Caco-2 (cell line): ENCODE data around the gene PSME4. TPM values are rescaled to one million over a fixed set of nuclear protein-coding genes. Genes with fewer than 3 reads are reported as not detected.

Experiments
- BruUV-seq: library from RNA; stranded (reverse); fragments of 400-500 nt; replicated peaks from 2 replicates; lab custom pipeline; 2021; lab: Mats Ljungman, UMichigan
- CTCF ChIA-PET: fragments of 300-600 bp; sonication (Branson Sonifier 250); formaldehyde crosslinking; loops from one replicate; lab custom pipeline; 2022; ENCODE audit warnings: antibody characterized with exemption; lab: Charles Lee
- POLR2A ChIA-PET: fragments of 300-600 bp; sonication (Branson Sonifier 250); formaldehyde crosslinking; loops from one replicate; lab custom pipeline; 2022; ENCODE audit warnings: antibody characterized with exemption; lab: Charles Lee
- DNase-seq, 2 experiments: peaks; one replicate each; pipeline versions ENCODE4 v3.0.0 to v3.0.0-alpha.2; 2020 to 2022
- H3K27me3 ChIP-seq: replicated peaks from 2 replicates; pipeline ENCODE4 v1.6.0; 2011; ENCODE audit warnings: low read length; ENCODE audit not compliant: control insufficient read depth, insufficient read depth
- H3K36me3 ChIP-seq: 2 replicates; pipeline ENCODE4 v1.5.1; 2011; ENCODE audit warnings: low read length; ENCODE audit not compliant: control insufficient read depth, insufficient read depth
- H3K4me1 ChIP-seq: fragments of 250-450 bp; sonication (Bioruptor Pico); 2 replicates; pipeline ENCODE4 v1.5.1; 2020; ENCODE audit warnings: mild to moderate bottlenecking
- H3K4me3 ChIP-seq: 2 replicates; pipeline ENCODE4 v1.5.1; 2011; ENCODE audit warnings: low read depth, mild to moderate bottlenecking, control low read depth, low read length
- H3K9me3 ChIP-seq: fragments of 250-450 bp; sonication (Bioruptor Pico); 2 replicates; pipeline ENCODE4 v1.5.1; 2020; ENCODE audit warnings: mild to moderate bottlenecking, moderate library complexity
- H3K27ac Mint-ChIP-seq: one replicate; pipeline ENCODE4 v1.8.0; 2022; ENCODE audit warnings: mixed read lengths; ENCODE audit not compliant: unreplicated experiment
- H3K27me3 Mint-ChIP-seq: one replicate; pipeline ENCODE4 v1.8.0; 2022; ENCODE audit warnings: mixed read lengths; ENCODE audit not compliant: insufficient read depth, unreplicated experiment
- H3K36me3 Mint-ChIP-seq: one replicate; pipeline ENCODE4 v1.8.0; 2022; ENCODE audit warnings: mild to moderate bottlenecking, mixed read lengths; ENCODE audit not compliant: insufficient read depth, unreplicated experiment
- H3K4me1 Mint-ChIP-seq: one replicate; pipeline ENCODE4 v1.8.0; 2022; ENCODE audit warnings: low read depth, mixed read lengths; ENCODE audit not compliant: unreplicated experiment
- H3K4me3 Mint-ChIP-seq: one replicate; pipeline ENCODE4 v1.8.0; 2022; ENCODE audit warnings: mild to moderate bottlenecking, moderate library complexity, mixed read lengths; ENCODE audit not compliant: unreplicated experiment
- H3K9me3 Mint-ChIP-seq: one replicate; pipeline ENCODE4 v1.8.0; 2022; ENCODE audit warnings: mixed read lengths; ENCODE audit not compliant: unreplicated experiment
- CTCF ChIP-seq, 2 experiments: fragments of 200-600 bp in 1 of 2; IDR thresholded peaks; 1 replicate in 1 of 2; 2 replicates in 1 of 2; pipeline versions ENCODE4 v1.5.1 to v1.8.0; 2011 to 2022; ENCODE audit warnings: antibody characterized with exemption in 1 of 2, control low read depth in 1 of 2, inconsistent platforms in 1 of 2, low read depth in 1 of 2, low read length in 1 of 2, mild to moderate bottlenecking in 1 of 2, moderate library complexity in 1 of 2; ENCODE audit not compliant: insufficient read depth in 1 of 2, severe bottlenecking in 1 of 2, unreplicated experiment in 1 of 2
- intact Hi-C: fragments of 100-400 bp; cut with micrococcal nuclease; formaldehyde crosslinking; loops from one replicate; pipeline ENCODE4 v1.10.0; 2022; ENCODE audit not compliant: unreplicated experiment
- total RNA-seq: library from RNA; stranded (reverse); gene quantifications from 2 replicates; pipeline ENCODE4 v1.2.3, GENCODE V29; 2022

Gene PSME4
- total RNA-seq, 1 experiment from 2014 or later = 79.0 TPM

GRCh38 chr2:53958443-53958842 is 12.3 kb downstream of the PSME4 start:
- Mint-ChIP-seq H3K4me1 (peaks cover 13% of the 10 kb centered on the region), H3K4me3 (no peak overlapping the region), H3K27me3 (no peaks in the 10 kb centered on the region), H3K27ac (no peak overlapping the region), H3K9me3 (no peaks in the 10 kb centered on the region), H3K36me3 (peaks cover 8% of the 10 kb centered on the region)
- no peak for TF ChIP-seq CTCF (IDR thresholded peaks at IDR 0.05; ENCODE audit: insufficient read depth in 1 of 2, low read depth in 1 of 2, low read length in 1 of 2, severe bottlenecking in 1 of 2, unreplicated experiment in 1 of 2)
- DNase-seq = no peak
- intact Hi-C loops = no loop called here
- no TSS peak for BruUV-seq
- ChIA-PET CTCF (no interaction called here), POLR2A (no interaction called here)
- Histone ChIP-seq H3K36me3 (no peaks in the 10 kb centered on the region), H3K4me1 (peaks cover 8% of the 10 kb centered on the region; the same call in 1 of the 2 replicates), H3K9me3 (no peaks in the 10 kb centered on the region), H3K27me3 (no peaks in the 10 kb centered on the region), H3K4me3 (no peak overlapping the region)

- ChIA-PET CTCF (no interaction called here), POLR2A (no interaction called here)
- no TSS peak for BruUV-seq
- intact Hi-C loops = no loop called here
- no peaks in the 10 kb centered on the region for H3K36me3 ChIP-seq
- H3K36me3 Mint-ChIP-seq = peaks cover 11% of the 10 kb centered on the region
- DNase-seq = no peak
- no peaks in the 10 kb centered on the region for H3K27me3 ChIP-seq
- TF ChIP-seq CTCF (IDR thresholded peaks at IDR 0.05; ENCODE audit: insufficient read depth in 1 of 2, low read depth in 1 of 2, low read length in 1 of 2, severe bottlenecking in 1 of 2, unreplicated experiment in 1 of 2) = no peak
- no peaks in the 10 kb centered on the region for H3K9me3 ChIP-seq
- no peak overlapping the region for H3K27ac Mint-ChIP-seq
- no peaks in the 10 kb centered on the region for H3K4me1 ChIP-seq
- H3K9me3 Mint-ChIP-seq = no peaks in the 10 kb centered on the region
- no peak overlapping the region for H3K4me3 ChIP-seq
- no peaks in the 10 kb centered on the region for H3K4me1 Mint-ChIP-seq
- no peaks in the 10 kb centered on the region for H3K27me3 Mint-ChIP-seq
- no peak overlapping the region for H3K4me3 Mint-ChIP-seq
These were observed 18.3 kb downstream of the PSME4 start for GRCh38 chr2:53952519-53952918.

GRCh38 chr2:53949457-53949856 is 21.3 kb downstream of the PSME4 start:
- Mint-ChIP-seq H3K4me1 (no peaks in the 10 kb centered on the region), H3K27me3 (no peaks in the 10 kb centered on the region), H3K27ac (no peak overlapping the region), H3K36me3 (peaks cover 35% of the 10 kb centered on the region), H3K4me3 (no peak overlapping the region), H3K9me3 (no peaks in the 10 kb centered on the region)
- POLR2A ChIA-PET = interaction anchor here (0.7 kb wide), 1 partner anchor 112 kb away, joined by 10 read pairs; no protein-coding TSS in a partner anchor
- no peak for DNase-seq
- intact Hi-C loops = no loop called here
- BruUV-seq = no TSS peak
- TF ChIP-seq CTCF (IDR thresholded peaks at IDR 0.05; ENCODE audit: insufficient read depth in 1 of 2, low read depth in 1 of 2, low read length in 1 of 2, severe bottlenecking in 1 of 2, unreplicated experiment in 1 of 2) = no peak
- Histone ChIP-seq H3K9me3 (no peaks in the 10 kb centered on the region), H3K27me3 (no peaks in the 10 kb centered on the region), H3K4me1 (no peaks in the 10 kb centered on the region; the same call in 1 of the 2 replicates), H3K4me3 (no peak overlapping the region), H3K36me3 (peaks cover 1% of the 10 kb centered on the region; the same call in 1 of the 2 replicates)
- CTCF ChIA-PET = no interaction called here
